Measurements from ENCODE around the gene SYNPO. TPM values are rescaled to one million over a fixed set of nuclear protein-coding genes. Genes with fewer than 3 reads are reported as not detected.

SYNPO gene
- polyA plus RNA-seq, 1 experiment: 10.1 TPM

- CTCF ChIA-PET: interaction anchor here (1.0 kb wide), 1 partner anchor 13 kb away, joined by 4 read pairs; no protein-coding TSS in a partner anchor
- POLR2A ChIA-PET: no interaction called here
- H3K4me3 ChIP-seq (ENCODE audit: low read depth, low read length): no peak overlapping the region
These were observed 37.4 kb upstream of the SYNPO start for GRCh38 chr5:150603052-150603451.

GRCh38 chr5:150603491-150603890, 37.0 kb upstream of the SYNPO start:
- TF ChIP-seq CTCF (IDR thresholded peaks at IDR 0.05; ENCODE audit: low read depth, low read length): no peak
- Histone ChIP-seq H3K9me3 (ENCODE audit: control insufficient read depth, insufficient read depth, low read length) (no peaks in the 10 kb centered on the region), H3K4me3 (ENCODE audit: low read depth, low read length) (no peak overlapping the region), H3K27ac (ENCODE audit: low read depth, low read length) (no peak overlapping the region), H3K27me3 (ENCODE audit: control insufficient read depth, insufficient read depth, low read length) (peaks cover 3% of the 10 kb centered on the region)
- POLR2A ChIA-PET: no interaction called here
- CTCF ChIA-PET: interaction anchor here (1.0 kb wide), 1 partner anchor 13 kb away, joined by 4 read pairs; no protein-coding TSS in a partner anchor
- DNase-seq (ENCODE audit: low read depth, low spot score): no peak

More at GRCh38 chr5:150603052-150603451, 37.4 kb upstream of the SYNPO start:
- Histone ChIP-seq H3K27ac (ENCODE audit: low read depth, low read length) (no peak overlapping the region), H3K9me3 (ENCODE audit: control insufficient read depth, insufficient read depth, low read length) (no peaks in the 10 kb centered on the region), H3K27me3 (ENCODE audit: control insufficient read depth, insufficient read depth, low read length) (peaks cover 3% of the 10 kb centered on the region)
- no peak for TF ChIP-seq CTCF (IDR thresholded peaks at IDR 0.05; ENCODE audit: low read depth, low read length)
- DNase-seq (ENCODE audit: low read depth, low spot score): no peak

- H3K27me3 ChIP-seq (ENCODE audit: control insufficient read depth, insufficient read depth, low read length): peaks cover 3% of the 10 kb centered on the region
- no peaks in the 10 kb centered on the region for H3K9me3 ChIP-seq (ENCODE audit: control insufficient read depth, insufficient read depth, low read length)
- CTCF ChIA-PET: interaction anchor here (1.0 kb wide), 1 partner anchor 14 kb away, joined by 4 read pairs; no protein-coding TSS in a partner anchor
- no peak overlapping the region for H3K4me3 ChIP-seq (ENCODE audit: low read depth, low read length)
- H3K27ac ChIP-seq (ENCODE audit: low read depth, low read length): no peak overlapping the region
- no peak for DNase-seq (ENCODE audit: low read depth, low spot score)
- POLR2A ChIA-PET: no interaction called here
- no peak for TF ChIP-seq CTCF (IDR thresholded peaks at IDR 0.05; ENCODE audit: low read depth, low read length)
These were observed 36.5 kb upstream of the SYNPO start for GRCh38 chr5:150604010-150604409.

- POLR2A ChIA-PET: no interaction called here
- Histone ChIP-seq H3K27ac (ENCODE audit: low read depth, low read length) (no peak overlapping the region), H3K9me3 (ENCODE audit: control insufficient read depth, insufficient read depth, low read length) (no peaks in the 10 kb centered on the region), H3K4me3 (ENCODE audit: low read depth, low read length) (no peak overlapping the region), H3K27me3 (ENCODE audit: control insufficient read depth, insufficient read depth, low read length) (peaks cover 3% of the 10 kb centered on the region)
- CTCF ChIA-PET: no interaction called here
- no peak for DNase-seq (ENCODE audit: low read depth, low spot score)
- TF ChIP-seq CTCF (IDR thresholded peaks at IDR 0.05; ENCODE audit: low read depth, low read length): no peak
These were observed 35.5 kb upstream of the SYNPO start for GRCh38 chr5:150604894-150605440.

GRCh38 chr5:150605546-150605945, 34.9 kb upstream of the SYNPO start:
- no peak for TF ChIP-seq CTCF (IDR thresholded peaks at IDR 0.05; ENCODE audit: low read depth, low read length)
- CTCF ChIA-PET: no interaction called here
- Histone ChIP-seq H3K9me3 (ENCODE audit: control insufficient read depth, insufficient read depth, low read length) (no peaks in the 10 kb centered on the region), H3K27me3 (ENCODE audit: control insufficient read depth, insufficient read depth, low read length) (peaks cover 3% of the 10 kb centered on the region), H3K27ac (ENCODE audit: low read depth, low read length) (no peak overlapping the region), H3K4me3 (ENCODE audit: low read depth, low read length) (no peak overlapping the region)
- POLR2A ChIA-PET: no interaction called here
- no peak for DNase-seq (ENCODE audit: low read depth, low spot score)
